HG03139 (cell line): Measurements from ENCODE around the gene INHBE.
"Not testable (repeated sequence)": the region's sequence is repeated elsewhere in the genome, so short reads cannot be mapped to it uniquely, and the experiment has no call there.

Experiments used
- ATAC-seq: cut with Tn5 transposase; IDR thresholded peaks from one replicate; pipeline ENCODE4 v1.9.1; 2021; ENCODE audit not compliant: unreplicated experiment

The INHBE gene

GRCh38 chr12:57454566-57455373, at the start of gene INHBE:
TSS of gene INHBE (plus strand) at chr12:57455307. CDS start at chr12:57455537, 230 bp downstream.
- no peak for ATAC-seq

GRCh38 chr12:57410534-57410933, 44.6 kb upstream of the INHBE start:
- no peak for ATAC-seq

- ATAC-seq = not testable (repeated sequence)
Observed at GRCh38 chr12:57414160-57414559, 40.9 kb upstream of the INHBE start.

GRCh38 chr12:57415088-57415487, 40.0 kb upstream of the INHBE start:
- ATAC-seq = no peak

- ATAC-seq = no peak
Observed at GRCh38 chr12:57416039-57416996, 38.8 kb upstream of the INHBE start.

GRCh38 chr12:57418255-57418654, 36.9 kb upstream of the INHBE start:
- no peak for ATAC-seq

- no peak for ATAC-seq
Observed at GRCh38 chr12:57419495-57419894, 35.6 kb upstream of the INHBE start.

- ATAC-seq = no peak
Observed at GRCh38 chr12:57420482-57420881, 34.6 kb upstream of the INHBE start.

- not testable (repeated sequence) for ATAC-seq
Observed at GRCh38 chr12:57426948-57427347, 28.2 kb upstream of the INHBE start.

- no peak for ATAC-seq
Observed at GRCh38 chr12:57428965-57429364, 26.1 kb upstream of the INHBE start.

- ATAC-seq = no peak
Observed at GRCh38 chr12:57429473-57430111, 25.5 kb upstream of the INHBE start.

- ATAC-seq = peak; percentile 45
Observed at GRCh38 chr12:57430112-57430930, 24.8 kb upstream of the INHBE start.

- ATAC-seq = peak; percentile 88
Observed at GRCh38 chr12:57430931-57431566, 24.1 kb upstream of the INHBE start, which contains the start of gene R3HDM2. TSS of gene R3HDM2 (minus strand) at chr12:57431043. CDS start at chr12:57310428, 120,615 bp downstream.

- ATAC-seq = no peak
Observed at GRCh38 chr12:57431654-57432188, 23.4 kb upstream of the INHBE start.

- ATAC-seq = no peak
Observed at GRCh38 chr12:57433370-57433769, 21.7 kb upstream of the INHBE start.

- ATAC-seq = no peak
Observed at GRCh38 chr12:57434517-57435223, 20.4 kb upstream of the INHBE start, which contains the start of gene INHBC. TSS of gene INHBC (plus strand) at chr12:57434784. CDS start at chr12:57434887, 103 bp downstream.

GRCh38 chr12:57435293-57435692, 19.8 kb upstream of the INHBE start:
- ATAC-seq = no peak

GRCh38 chr12:57438400-57438799, 16.7 kb upstream of the INHBE start:
- ATAC-seq = no peak

GRCh38 chr12:57439762-57440266, 15.3 kb upstream of the INHBE start:
- no peak for ATAC-seq
